Panc1 (cell line): ENCODE data around the gene WHRN. TPM values are rescaled to one million over a fixed set of nuclear protein-coding genes. Genes with fewer than 3 reads are reported as not detected.

Experiments used
- ATAC-seq: fragments of 200-7000 bp; cut with Tn5 transposase; 2 replicates; pipeline ENCODE4 v1.9.1; 2020; ENCODE audit warnings: mild to moderate bottlenecking, moderate library complexity
- BruUV-seq: library from RNA; stranded (reverse); fragments of 400-500 nt; replicated peaks from 2 replicates; lab custom pipeline; 2021; lab: Mats Ljungman, UMichigan
- CTCF ChIA-PET: fragments of 300-600 bp; sonication (Branson Sonifier 250); formaldehyde crosslinking; loops from one replicate; lab custom pipeline; 2022; ENCODE audit warnings: antibody characterized with exemption; lab: Charles Lee
- POLR2A ChIA-PET: fragments of 300-600 bp; sonication (Branson Sonifier 250); formaldehyde crosslinking; loops from one replicate; lab custom pipeline; 2022; ENCODE audit warnings: antibody characterized with exemption; lab: Charles Lee
- DNase-seq: peaks from one replicate; pipeline ENCODE4 v3.0.0-alpha.2; 2010; ENCODE audit warnings: low read depth, low spot score
- H3K27ac ChIP-seq: 2 replicates; pipeline ENCODE4 v1.5.1; 2011; ENCODE audit warnings: mild to moderate bottlenecking, low read length, inconsistent platforms
- H3K27me3 ChIP-seq: fragments of 200-500 bp; sonication (Bioruptor generic); 2 replicates; pipeline ENCODE4 v1.6.0; 2014; ENCODE audit warnings: low read length, inconsistent platforms; ENCODE audit not compliant: control insufficient read depth, insufficient read depth
- H3K36me3 ChIP-seq: fragments of 200-500 bp; sonication (Bioruptor generic); 2 replicates; pipeline ENCODE4 v1.5.1; 2014; ENCODE audit warnings: inconsistent platforms, mild to moderate bottlenecking, low read length, moderate library complexity; ENCODE audit not compliant: control insufficient read depth, insufficient read depth
- H3K4me1 ChIP-seq: 2 replicates; pipeline ENCODE4 v1.5.1; 2011; ENCODE audit warnings: inconsistent platforms, mild to moderate bottlenecking, low read length, moderate library complexity; ENCODE audit not compliant: control insufficient read depth, insufficient read depth
- H3K4me3 ChIP-seq, 2 experiments: 2 replicates each; pipeline ENCODE4 v1.5.1; 2011 to 2012; ENCODE audit warnings: low read depth in 2 of 2, low read length in 2 of 2, mild to moderate bottlenecking in 2 of 2, inconsistent platforms in 1 of 2, moderate library complexity in 1 of 2
- H3K9me3 ChIP-seq: fragments of 200-500 bp; sonication (Bioruptor generic); 2 replicates; pipeline ENCODE4 v1.5.1; 2014; ENCODE audit warnings: low read depth, mild to moderate bottlenecking, inconsistent platforms, low read length, moderate library complexity; ENCODE audit not compliant: control insufficient read depth, insufficient read depth
- POLR2AphosphoS5 ChIP-seq: IDR thresholded peaks from 2 replicates; pipeline ENCODE4 v1.6.1; 2012; ENCODE audit warnings: mild to moderate bottlenecking, low read depth, low read length, moderate library complexity
- SIN3A ChIP-seq: IDR thresholded peaks from 2 replicates; pipeline ENCODE4 v1.6.1; 2012; ENCODE audit warnings: low read depth, mild to moderate bottlenecking, low read length, moderate library complexity, borderline replicate concordance; ENCODE audit not compliant: insufficient read depth
- TCF7L2 ChIP-seq: IDR thresholded peaks from 2 replicates; pipeline ENCODE4 v1.6.1; 2011; ENCODE audit warnings: mild to moderate bottlenecking, low read depth, low read length, inconsistent platforms
- in situ Hi-C: cut with HindIII; loops from 2 replicates; pipeline ENCODE4 v1.10.0; 2016; ENCODE audit warnings: low sequenced_read_pairs, low pct_unique_long_range_greater_than_20kb
- intact Hi-C: fragments of 100-400 bp; cut with micrococcal nuclease; formaldehyde crosslinking; loops from one replicate; pipeline ENCODE4 v1.10.0; 2022; ENCODE audit not compliant: unreplicated experiment
- total RNA-seq: library from RNA; stranded (reverse); gene quantifications from one replicate; pipeline ENCODE4 v1.2.1, GENCODE V29; 2021; ENCODE audit not compliant: unreplicated experiment
- TF ChIP-seq, protein P1 (sequence below), 2 experiments: IDR thresholded peaks; 2 replicates each; pipeline ENCODE4 v1.6.1; 2011 to 2012; ENCODE audit warnings: low read depth in 2 of 2, control low read depth in 1 of 2, low read length in 1 of 2, mild to moderate bottlenecking in 1 of 2, moderate library complexity in 1 of 2; ENCODE audit not compliant: insufficient read depth in 1 of 2
- TF ChIP-seq, protein P2 (sequence below): fragments of 450-650 bp; IDR thresholded peaks from 2 replicates; pipeline ENCODE4 v1.5.1; 2017; ENCODE audit warnings: mild to moderate bottlenecking

Gene WHRN
- total RNA-seq, 1 experiment from 2014 or later: 18.0 TPM

DNA sequence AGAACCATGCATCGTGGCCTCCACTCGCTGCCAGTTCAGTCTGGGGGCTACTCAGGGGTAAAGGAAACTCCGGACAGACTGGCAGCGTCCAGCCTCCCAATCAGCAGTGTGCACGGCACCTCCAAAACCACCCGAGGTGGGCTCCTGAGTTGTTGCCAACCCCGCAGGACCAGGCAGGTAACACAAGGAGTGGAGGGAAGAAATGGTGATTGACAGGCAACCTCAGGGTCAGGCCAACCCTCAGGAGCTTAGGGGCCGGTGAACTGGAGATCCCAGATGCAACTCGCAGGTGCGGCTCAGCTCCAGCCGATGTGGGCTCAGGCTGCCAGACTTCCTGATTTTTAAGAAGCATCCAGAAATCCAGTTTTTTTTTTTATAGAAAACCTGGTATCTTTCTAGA lies 80.1 kb downstream of the WHRN start:
- BruUV-seq: no TSS peak
- Histone ChIP-seq H3K4me1 (no peaks in the 10 kb centered on the region), H3K27me3 (no peaks in the 10 kb centered on the region), H3K9me3 (no peaks in the 10 kb centered on the region), H3K36me3 (no peaks in the 10 kb centered on the region), H3K27ac (no peak overlapping the region), H3K4me3 (no peak overlapping the region)
- intact Hi-C loops: no loop called here
- TF ChIP-seq, protein P1, sequence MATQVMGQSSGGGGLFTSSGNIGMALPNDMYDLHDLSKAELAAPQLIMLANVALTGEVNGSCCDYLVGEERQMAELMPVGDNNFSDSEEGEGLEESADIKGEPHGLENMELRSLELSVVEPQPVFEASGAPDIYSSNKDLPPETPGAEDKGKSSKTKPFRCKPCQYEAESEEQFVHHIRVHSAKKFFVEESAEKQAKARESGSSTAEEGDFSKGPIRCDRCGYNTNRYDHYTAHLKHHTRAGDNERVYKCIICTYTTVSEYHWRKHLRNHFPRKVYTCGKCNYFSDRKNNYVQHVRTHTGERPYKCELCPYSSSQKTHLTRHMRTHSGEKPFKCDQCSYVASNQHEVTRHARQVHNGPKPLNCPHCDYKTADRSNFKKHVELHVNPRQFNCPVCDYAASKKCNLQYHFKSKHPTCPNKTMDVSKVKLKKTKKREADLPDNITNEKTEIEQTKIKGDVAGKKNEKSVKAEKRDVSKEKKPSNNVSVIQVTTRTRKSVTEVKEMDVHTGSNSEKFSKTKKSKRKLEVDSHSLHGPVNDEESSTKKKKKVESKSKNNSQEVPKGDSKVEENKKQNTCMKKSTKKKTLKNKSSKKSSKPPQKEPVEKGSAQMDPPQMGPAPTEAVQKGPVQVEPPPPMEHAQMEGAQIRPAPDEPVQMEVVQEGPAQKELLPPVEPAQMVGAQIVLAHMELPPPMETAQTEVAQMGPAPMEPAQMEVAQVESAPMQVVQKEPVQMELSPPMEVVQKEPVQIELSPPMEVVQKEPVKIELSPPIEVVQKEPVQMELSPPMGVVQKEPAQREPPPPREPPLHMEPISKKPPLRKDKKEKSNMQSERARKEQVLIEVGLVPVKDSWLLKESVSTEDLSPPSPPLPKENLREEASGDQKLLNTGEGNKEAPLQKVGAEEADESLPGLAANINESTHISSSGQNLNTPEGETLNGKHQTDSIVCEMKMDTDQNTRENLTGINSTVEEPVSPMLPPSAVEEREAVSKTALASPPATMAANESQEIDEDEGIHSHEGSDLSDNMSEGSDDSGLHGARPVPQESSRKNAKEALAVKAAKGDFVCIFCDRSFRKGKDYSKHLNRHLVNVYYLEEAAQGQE (IDR thresholded peaks at IDR 0.05; ENCODE audit: insufficient read depth in 1 of 2, low read depth in 2 of 2, low read length in 1 of 2): no peak
- no peak for TF ChIP-seq TCF7L2
- TF ChIP-seq, protein P2, sequence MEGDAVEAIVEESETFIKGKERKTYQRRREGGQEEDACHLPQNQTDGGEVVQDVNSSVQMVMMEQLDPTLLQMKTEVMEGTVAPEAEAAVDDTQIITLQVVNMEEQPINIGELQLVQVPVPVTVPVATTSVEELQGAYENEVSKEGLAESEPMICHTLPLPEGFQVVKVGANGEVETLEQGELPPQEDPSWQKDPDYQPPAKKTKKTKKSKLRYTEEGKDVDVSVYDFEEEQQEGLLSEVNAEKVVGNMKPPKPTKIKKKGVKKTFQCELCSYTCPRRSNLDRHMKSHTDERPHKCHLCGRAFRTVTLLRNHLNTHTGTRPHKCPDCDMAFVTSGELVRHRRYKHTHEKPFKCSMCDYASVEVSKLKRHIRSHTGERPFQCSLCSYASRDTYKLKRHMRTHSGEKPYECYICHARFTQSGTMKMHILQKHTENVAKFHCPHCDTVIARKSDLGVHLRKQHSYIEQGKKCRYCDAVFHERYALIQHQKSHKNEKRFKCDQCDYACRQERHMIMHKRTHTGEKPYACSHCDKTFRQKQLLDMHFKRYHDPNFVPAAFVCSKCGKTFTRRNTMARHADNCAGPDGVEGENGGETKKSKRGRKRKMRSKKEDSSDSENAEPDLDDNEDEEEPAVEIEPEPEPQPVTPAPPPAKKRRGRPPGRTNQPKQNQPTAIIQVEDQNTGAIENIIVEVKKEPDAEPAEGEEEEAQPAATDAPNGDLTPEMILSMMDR: no peak
- TF ChIP-seq SIN3A: no peak
- no peak for TF ChIP-seq POLR2AphosphoS5
- ATAC-seq (no peak), DNase-seq (no peak)
- POLR2A ChIA-PET: no interaction called here
- CTCF ChIA-PET: no interaction called here
- in situ Hi-C loops: no loop called here

DNA sequence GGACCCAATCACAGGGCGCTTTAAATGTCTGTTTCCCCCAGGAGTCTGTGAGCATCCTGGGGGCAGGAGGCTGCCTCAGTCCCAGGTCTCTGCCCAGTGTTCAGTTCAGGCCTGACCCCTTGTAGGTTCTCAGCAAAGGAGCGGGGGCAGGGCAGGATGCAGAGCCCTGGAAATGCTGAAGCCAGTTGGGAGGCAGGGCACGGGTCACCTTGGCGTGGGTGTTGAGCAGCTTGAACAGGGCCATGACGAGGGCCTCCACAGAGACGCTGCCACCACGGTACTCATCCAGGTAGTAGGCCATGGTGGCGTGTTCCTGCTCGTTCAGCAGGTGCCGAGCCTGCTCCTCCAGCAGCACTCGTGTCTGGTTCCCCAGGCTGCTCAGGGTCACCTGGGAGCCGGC lies 81.1 kb downstream of the WHRN start:
- BruUV-seq: no TSS peak
- in situ Hi-C loops: no loop called here
- no peak overlapping the region for H3K27ac ChIP-seq
- ChIA-PET CTCF (no interaction called here), POLR2A (no interaction called here)
- DNase-seq: no peak
- no peaks in the 10 kb centered on the region for H3K36me3 ChIP-seq
- TF ChIP-seq POLR2AphosphoS5: no peak
- TF ChIP-seq SIN3A: no peak
- TF ChIP-seq TCF7L2: no peak
- TF ChIP-seq, protein P1 (IDR thresholded peaks at IDR 0.05; ENCODE audit: insufficient read depth in 1 of 2, low read depth in 2 of 2, low read length in 1 of 2): no peak
- TF ChIP-seq, protein P2: no peak
- no peak for ATAC-seq
- no peaks in the 10 kb centered on the region for H3K27me3 ChIP-seq
- H3K4me1 ChIP-seq: no peaks in the 10 kb centered on the region
- intact Hi-C loops: no loop called here
- H3K9me3 ChIP-seq: no peaks in the 10 kb centered on the region
- no peak overlapping the region for H3K4me3 ChIP-seq
